ENCODE results near the gene PCDHA8.
"Not testable (repeated sequence)": the region's sequence is repeated elsewhere in the genome, so short reads cannot be mapped to it uniquely, and the experiment has no call there.

The PCDHA8 gene, protein sequence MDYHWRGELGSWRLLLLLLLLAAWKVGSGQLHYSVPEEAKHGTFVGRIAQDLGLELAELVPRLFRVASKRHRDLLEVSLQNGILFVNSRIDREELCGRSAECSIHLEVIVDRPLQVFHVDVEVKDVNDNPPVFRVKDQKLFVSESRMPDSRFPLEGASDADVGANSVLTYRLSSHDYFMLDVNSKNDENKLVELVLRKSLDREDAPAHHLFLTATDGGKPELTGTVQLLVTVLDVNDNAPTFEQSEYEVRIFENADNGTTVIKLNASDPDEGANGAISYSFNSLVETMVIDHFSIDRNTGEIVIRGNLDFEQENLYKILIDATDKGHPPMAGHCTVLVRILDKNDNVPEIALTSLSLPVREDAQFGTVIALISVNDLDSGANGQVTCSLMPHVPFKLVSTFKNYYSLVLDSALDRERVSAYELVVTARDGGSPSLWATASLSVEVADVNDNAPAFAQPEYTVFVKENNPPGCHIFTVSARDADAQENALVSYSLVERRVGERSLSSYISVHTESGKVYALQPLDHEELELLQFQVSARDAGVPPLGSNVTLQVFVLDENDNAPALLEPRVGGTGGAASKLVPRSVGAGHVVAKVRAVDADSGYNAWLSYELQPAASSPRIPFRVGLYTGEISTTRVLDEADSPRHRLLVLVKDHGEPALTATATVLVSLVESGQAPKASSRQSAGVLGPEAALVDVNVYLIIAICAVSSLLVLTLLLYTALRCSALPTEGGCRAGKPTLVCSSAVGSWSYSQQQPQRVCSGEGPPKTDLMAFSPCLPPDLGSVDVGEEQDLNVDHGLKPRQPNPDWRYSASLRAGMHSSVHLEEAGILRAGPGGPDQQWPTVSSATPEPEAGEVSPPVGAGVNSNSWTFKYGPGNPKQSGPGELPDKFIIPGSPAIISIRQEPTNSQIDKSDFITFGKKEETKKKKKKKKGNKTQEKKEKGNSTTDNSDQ

DNA sequence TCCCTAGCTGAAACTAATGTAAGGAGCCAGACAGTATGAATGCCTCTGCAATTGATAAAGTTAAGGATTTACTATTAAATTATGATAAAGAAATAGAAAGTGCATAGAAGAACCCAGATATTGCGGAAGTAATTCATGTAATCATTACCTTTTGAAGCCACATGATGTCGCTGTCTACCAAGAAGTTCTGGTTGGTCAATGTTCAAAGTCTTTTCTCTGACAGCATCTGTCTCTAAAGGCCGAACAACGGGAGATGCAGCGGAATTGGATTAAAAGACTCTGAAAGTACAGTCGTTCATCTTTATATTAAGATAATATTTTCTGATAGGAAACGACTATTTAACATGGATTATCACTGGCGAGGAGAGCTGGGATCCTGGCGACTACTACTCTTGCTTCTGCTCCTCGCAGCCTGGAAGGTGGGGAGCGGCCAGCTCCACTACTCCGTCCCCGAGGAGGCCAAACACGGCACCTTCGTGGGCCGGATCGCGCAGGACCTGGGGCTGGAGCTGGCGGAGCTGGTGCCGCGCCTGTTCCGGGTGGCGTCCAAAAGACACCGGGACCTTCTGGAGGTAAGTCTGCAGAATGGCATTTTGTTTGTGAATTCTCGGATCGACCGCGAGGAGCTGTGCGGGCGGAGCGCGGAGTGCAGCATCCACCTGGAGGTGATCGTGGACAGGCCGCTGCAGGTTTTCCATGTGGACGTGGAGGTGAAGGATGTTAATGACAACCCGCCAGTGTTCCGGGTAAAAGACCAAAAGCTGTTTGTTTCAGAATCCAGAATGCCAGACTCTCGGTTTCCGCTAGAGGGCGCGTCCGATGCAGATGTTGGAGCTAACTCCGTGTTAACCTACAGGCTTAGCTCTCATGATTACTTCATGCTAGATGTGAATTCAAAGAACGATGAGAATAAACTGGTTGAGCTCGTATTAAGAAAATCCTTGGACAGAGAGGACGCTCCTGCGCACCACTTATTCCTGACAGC lies at the start of gene PCDHA8:
Gene PCDHA8 (plus strand): TSS at position 210 of the 985 bp plus-strand sequence. CDS start 135 bp downstream, at position 345.
- H3K36me3 Mint-ChIP-seq, result no peaks in the 10 kb centered on the region
- H3K9me3 Mint-ChIP-seq, result peaks cover 3% of the 10 kb centered on the region
- H3K4me3 Mint-ChIP-seq, result no peak within 1 kb of the TSS
- peaks cover 26% of the 10 kb centered on the region for H3K27me3 Mint-ChIP-seq
- no peak within 1 kb of the TSS for H3K27ac Mint-ChIP-seq
- no peaks in the 10 kb centered on the region for H3K4me1 Mint-ChIP-seq
- no peak for ATAC-seq

DNA sequence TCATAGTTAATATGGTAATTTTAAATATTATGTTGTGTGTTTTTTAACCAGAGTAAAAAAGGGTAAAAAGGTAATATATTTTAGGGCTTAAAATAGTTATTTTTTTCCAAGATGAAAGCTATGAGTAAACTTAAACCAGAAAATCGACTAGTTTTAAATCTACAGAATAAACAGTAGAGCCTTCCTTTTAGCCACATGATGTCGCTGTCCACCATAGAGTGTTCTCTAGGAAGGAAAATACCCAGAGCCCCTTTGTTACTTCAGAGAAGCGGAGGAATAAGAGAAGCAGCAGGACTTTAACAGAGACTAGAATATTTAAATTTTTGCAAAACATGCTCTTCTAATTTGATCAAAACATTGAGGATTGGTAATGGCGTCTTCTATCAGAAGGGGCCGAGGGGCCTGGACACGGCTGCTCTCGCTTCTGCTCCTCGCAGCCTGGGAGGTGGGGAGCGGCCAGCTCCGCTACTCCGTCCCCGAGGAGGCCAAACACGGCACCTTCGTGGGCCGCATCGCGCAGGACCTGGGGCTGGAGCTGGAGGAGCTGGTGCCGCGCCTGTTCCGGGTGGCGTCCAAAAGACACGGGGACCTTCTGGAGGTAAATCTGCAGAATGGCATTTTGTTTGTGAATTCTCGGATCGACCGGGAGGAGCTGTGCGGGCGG lies 46.3 kb upstream of the PCDHA8 start, which contains the start of gene PCDHA2:
Gene PCDHA2 (plus strand): TSS at position 258 of the 664 bp plus-strand sequence.
- no peak within 1 kb of the TSS for H3K4me3 Mint-ChIP-seq
- H3K9me3 Mint-ChIP-seq, result peaks cover 5% of the 10 kb centered on the region
- no peak for ATAC-seq
- no peak within 1 kb of the TSS for H3K27ac Mint-ChIP-seq
- no peaks in the 10 kb centered on the region for H3K4me1 Mint-ChIP-seq
- H3K27me3 Mint-ChIP-seq, result peaks cover 26% of the 10 kb centered on the region
- H3K36me3 Mint-ChIP-seq, result no peaks in the 10 kb centered on the region

DNA sequence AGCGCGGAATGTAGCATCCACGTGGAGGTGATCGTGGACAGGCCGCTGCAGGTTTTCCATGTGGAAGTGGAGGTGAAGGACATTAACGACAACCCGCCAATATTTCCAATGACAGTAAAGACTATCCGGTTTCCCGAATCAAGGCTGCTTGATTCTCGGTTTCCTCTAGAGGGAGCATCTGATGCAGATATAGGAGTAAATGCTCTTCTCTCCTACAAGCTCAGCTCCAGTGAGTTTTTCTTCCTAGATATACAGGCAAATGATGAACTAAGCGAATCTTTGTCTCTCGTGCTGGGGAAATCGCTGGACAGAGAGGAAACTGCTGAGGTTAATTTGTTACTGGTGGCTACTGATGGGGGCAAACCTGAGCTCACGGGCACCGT lies 45.7 kb upstream of the PCDHA8 start:
- H3K4me3 Mint-ChIP-seq, result no peak overlapping the region
- peaks cover 26% of the 10 kb centered on the region for H3K27me3 Mint-ChIP-seq
- ATAC-seq, result no peak
- H3K4me1 Mint-ChIP-seq, result no peaks in the 10 kb centered on the region
- H3K27ac Mint-ChIP-seq, result no peak overlapping the region
- H3K9me3 Mint-ChIP-seq, result peaks cover 5% of the 10 kb centered on the region
- H3K36me3 Mint-ChIP-seq, result no peaks in the 10 kb centered on the region

DNA sequence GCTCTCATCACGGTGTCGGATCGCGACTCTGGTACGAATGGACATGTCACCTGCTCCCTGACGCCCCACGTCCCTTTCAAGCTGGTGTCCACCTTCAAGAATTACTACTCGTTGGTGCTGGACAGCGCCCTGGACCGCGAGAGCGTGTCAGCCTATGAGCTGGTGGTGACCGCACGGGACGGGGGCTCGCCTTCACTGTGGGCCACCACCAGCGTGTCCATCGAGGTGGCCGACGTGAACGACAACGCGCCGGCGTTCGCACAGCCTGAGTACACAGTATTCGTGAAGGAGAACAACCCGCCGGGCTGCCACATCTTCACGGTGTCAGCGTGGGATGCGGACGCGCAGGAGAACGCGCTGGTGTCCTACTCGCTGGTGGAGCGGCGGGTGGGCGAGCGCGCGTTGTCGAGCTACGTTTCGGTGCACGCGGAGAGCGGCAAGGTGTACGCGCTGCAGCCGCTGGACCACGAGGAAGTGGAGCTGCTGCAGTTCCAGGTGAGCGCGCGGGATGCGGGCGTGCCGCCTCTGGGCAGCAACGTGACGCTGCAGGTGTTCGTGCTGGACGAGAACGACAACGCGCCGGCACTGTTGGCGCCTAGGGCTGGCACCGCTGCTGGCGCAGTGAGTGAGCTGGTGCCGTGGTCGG lies 44.8 kb upstream of the PCDHA8 start:
- H3K9me3 Mint-ChIP-seq, ATAC-seq, H3K36me3 Mint-ChIP-seq, H3K27ac Mint-ChIP-seq, H3K4me3 Mint-ChIP-seq, H3K4me1 Mint-ChIP-seq: not testable (repeated sequence)
- H3K27me3 Mint-ChIP-seq, result peaks cover 22% of the 10 kb centered on the region

DNA sequence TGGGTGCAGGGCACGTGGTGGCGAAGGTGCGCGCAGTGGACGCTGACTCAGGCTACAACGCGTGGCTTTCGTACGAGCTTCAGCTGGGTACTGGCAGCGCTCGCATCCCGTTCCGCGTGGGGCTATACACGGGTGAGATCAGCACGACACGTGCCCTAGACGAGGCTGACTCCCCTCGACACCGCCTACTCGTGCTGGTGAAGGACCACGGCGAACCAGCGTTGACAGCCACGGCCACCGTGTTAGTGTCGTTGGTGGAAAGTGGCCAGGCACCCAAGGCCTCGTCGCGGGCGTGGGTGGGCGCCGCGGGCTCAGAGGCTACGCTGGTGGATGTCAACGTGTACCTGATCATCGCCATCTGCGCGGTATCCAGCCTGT lies 44.3 kb upstream of the PCDHA8 start:
- Mint-ChIP-seq H3K27me3 (peaks cover 17% of the 10 kb centered on the region), H3K36me3 (no peaks in the 10 kb centered on the region), H3K4me3 (no peak overlapping the region), H3K9me3 (peaks cover 5% of the 10 kb centered on the region), H3K27ac (no peak overlapping the region), H3K4me1 (no peaks in the 10 kb centered on the region)
- no peak for ATAC-seq

DNA sequence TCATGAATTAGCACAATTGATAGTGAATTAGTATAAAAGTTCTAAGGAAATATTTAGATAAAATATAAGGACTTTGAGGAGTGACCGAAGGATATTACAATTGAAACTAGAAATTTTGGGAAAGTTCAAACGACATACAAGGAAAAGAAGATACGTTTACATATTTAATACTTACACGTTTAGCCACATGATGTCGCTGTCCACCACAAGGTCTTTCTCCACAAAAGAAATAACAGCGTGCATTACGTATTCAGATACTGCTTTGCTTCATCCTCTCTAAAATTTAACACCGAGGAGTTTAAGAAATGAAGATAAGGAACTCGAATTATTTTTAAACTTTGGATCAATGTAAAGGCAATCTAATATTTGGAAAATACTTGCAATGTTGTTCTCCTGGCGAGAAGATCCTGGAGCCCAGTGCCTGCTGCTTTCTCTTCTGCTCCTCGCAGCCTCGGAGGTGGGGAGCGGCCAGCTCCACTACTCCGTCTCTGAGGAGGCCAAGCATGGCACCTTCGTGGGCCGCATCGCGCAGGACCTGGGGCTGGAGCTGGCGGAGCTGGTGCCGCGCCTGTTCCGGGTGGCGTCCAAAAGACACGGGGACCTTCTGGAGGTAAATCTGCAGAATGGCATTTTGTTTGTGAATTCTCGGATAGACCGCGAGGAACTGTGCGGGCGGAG lies 40.0 kb upstream of the PCDHA8 start, which contains the start of gene PCDHA3:
Gene PCDHA3 (plus strand): TSS at position 242 of the 678 bp plus-strand sequence.
- H3K4me1 Mint-ChIP-seq, result no peaks in the 10 kb centered on the region
- peaks cover 9% of the 10 kb centered on the region for H3K27me3 Mint-ChIP-seq
- H3K4me3 Mint-ChIP-seq, result no peak within 1 kb of the TSS
- no peak for ATAC-seq
- peaks cover 7% of the 10 kb centered on the region for H3K9me3 Mint-ChIP-seq
- H3K27ac Mint-ChIP-seq, result no peak within 1 kb of the TSS
- H3K36me3 Mint-ChIP-seq, result no peaks in the 10 kb centered on the region

DNA sequence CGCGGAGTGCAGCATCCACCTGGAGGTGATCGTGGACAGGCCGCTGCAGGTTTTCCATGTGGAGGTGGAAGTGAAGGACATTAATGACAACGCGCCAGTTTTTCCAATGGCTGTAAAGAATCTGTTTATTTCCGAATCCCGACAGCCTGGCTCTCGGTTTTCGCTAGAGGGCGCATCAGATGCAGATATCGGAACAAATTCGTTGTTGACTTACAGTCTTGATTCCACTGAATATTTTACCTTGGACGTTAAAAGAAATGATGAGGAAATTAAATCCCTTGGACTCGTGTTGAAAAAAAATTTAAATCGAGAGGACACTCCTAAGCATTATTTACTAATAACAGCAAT lies 39.5 kb upstream of the PCDHA8 start:
- Mint-ChIP-seq H3K27ac (no peak overlapping the region), H3K9me3 (peaks cover 7% of the 10 kb centered on the region), H3K27me3 (peaks cover 9% of the 10 kb centered on the region), H3K4me1 (no peaks in the 10 kb centered on the region), H3K36me3 (no peaks in the 10 kb centered on the region), H3K4me3 (no peak overlapping the region)
- ATAC-seq, result no peak

DNA sequence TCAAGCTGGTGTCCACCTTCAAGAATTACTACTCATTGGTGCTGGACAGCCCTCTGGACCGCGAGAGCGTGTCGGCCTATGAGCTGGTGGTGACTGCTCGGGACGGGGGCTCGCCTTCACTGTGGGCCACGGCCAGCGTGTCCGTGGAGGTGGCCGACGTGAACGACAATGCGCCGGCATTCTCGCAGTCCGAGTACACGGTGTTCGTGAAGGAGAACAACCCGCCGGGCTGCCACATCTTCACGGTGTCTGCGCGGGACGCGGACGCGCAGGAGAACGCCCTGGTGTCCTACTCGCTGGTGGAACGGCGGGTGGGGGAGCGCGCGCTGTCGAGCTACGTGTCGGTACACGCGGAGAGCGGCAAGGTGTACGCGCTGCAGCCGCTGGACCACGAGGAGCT lies 38.6 kb upstream of the PCDHA8 start:
- not testable (repeated sequence) for H3K4me3 Mint-ChIP-seq, H3K27me3 Mint-ChIP-seq, H3K27ac Mint-ChIP-seq, ATAC-seq, H3K4me1 Mint-ChIP-seq, H3K9me3 Mint-ChIP-seq, H3K36me3 Mint-ChIP-seq

DNA sequence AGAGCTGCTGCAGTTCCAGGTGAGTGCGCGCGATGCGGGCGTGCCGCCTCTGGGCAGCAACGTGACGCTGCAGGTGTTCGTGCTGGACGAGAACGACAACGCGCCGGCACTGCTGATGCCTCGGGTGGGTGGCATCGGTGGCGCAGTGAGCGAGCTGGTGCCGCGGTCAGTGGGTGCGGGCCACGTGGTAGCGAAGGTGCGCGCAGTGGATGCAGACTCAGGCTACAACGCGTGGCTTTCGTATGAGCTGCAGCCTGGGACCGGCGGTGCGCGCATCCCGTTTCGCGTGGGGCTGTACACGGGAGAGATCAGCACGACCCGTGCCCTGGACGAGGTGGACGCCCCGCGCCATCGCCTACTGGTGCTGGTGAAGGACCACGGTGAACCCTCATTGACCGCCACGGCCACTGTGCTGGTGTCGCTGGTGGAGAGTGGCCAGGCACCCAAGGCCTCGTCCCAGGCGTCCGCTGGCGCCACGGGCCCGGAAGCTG lies 38.2 kb upstream of the PCDHA8 start:
- no peaks in the 10 kb centered on the region for H3K4me1 Mint-ChIP-seq
- H3K27me3 Mint-ChIP-seq, result peaks cover 9% of the 10 kb centered on the region
- peaks cover 7% of the 10 kb centered on the region for H3K9me3 Mint-ChIP-seq

DNA sequence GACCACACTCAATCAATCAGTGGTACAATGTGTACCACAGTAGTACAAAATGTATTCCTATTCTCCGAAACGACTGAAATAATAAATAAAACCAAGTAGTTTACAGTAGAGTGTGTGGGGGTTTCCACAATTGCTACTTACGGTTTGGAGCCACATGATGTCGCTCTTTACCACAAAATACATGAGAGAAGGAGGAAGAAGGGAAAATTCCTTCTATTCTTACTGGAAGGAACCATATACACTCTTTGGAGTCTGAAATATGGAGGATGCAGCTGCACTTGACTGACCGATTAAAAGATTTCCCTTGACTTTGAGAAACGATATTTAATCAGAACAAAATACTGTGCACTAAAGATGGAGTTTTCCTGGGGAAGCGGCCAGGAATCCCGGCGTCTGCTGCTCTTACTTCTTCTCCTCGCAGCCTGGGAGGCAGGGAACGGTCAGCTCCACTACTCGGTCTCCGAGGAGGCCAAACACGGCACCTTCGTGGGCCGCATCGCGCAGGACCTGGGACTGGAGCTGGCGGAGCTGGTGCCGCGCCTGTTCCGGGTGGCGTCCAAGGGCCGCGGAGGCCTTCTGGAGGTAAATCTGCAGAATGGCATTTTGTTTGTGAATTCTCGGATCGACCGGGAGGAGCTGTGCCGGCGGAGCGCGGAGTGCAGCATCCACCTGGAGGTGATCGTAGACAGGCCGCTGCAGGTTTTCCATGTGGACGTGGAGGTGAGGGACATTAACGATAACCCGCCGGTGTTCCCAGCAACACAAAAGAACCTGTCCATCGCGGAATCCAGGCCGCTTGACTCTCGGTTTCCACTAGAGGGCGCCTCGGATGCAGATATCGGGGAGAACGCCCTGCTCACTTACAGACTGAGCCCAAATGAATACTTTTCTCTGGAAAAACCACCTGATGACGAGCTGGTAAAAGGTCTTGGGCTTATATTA lies 33.9 kb upstream of the PCDHA8 start, which contains the start of gene PCDHA4:
Gene PCDHA4 (plus strand): TSS at position 235 of the 942 bp plus-strand sequence.
- Mint-ChIP-seq H3K4me1 (no peaks in the 10 kb centered on the region), H3K36me3 (no peaks in the 10 kb centered on the region), H3K9me3 (peaks cover 7% of the 10 kb centered on the region), H3K4me3 (no peak within 1 kb of the TSS), H3K27ac (no peak within 1 kb of the TSS), H3K27me3 (peaks cover 9% of the 10 kb centered on the region)
- no peak for ATAC-seq

More for the DNA sequence above, 38.2 kb upstream of the PCDHA8 start:
- Mint-ChIP-seq H3K27ac (no peak overlapping the region), H3K4me3 (no peak overlapping the region), H3K36me3 (no peaks in the 10 kb centered on the region)
- no peak for ATAC-seq

DNA sequence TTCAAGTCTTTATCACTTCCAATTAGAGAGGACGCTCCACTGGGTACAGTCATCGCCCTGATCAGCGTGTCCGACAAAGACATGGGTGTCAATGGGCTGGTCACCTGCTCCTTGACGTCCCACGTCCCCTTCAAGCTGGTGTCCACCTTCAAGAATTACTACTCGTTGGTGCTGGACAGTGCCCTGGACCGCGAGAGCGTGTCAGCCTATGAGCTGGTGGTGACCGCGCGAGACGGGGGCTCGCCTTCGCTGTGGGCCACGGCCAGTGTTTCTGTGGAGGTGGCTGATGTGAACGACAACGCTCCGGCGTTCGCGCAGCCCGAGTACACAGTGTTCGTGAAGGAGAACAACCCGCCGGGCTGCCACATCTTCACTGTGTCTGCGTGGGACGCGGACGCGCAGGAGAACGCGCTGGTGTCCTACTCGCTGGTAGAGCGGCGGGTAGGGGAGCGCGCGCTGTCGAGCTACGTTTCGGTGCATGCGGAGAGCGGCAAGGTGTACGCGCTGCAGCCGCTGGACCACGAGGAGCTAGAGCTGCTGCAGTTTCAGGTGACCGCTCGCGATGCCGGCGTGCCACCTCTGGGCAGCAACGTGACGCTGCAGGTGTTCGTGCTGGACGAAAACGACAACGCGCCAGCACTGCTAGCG lies 32.6 kb upstream of the PCDHA8 start:
- H3K27ac Mint-ChIP-seq, H3K27me3 Mint-ChIP-seq, H3K4me3 Mint-ChIP-seq, ATAC-seq, H3K36me3 Mint-ChIP-seq, H3K4me1 Mint-ChIP-seq: not testable (repeated sequence)
- H3K9me3 Mint-ChIP-seq, result peaks cover 11% of the 10 kb centered on the region

DNA sequence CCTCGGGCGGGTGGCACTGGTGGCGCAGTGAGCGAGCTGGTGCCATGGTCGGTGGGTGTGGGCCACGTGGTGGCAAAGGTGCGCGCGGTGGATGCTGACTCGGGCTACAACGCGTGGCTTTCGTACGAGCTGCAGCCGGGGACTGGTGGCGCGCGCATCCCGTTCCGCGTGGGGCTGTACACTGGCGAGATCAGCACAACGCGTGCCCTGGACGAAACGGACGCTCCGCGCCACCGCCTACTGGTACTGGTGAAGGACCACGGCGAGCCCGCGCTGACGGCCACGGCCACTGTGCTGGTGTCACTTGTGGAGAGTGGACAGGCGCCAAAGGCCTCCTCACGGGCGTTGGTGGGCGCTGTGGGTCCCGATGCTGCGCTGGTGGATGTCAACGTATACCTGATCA lies 32.1 kb upstream of the PCDHA8 start:
- Mint-ChIP-seq H3K36me3 (no peaks in the 10 kb centered on the region), H3K27ac (no peak overlapping the region), H3K4me3 (no peak overlapping the region), H3K27me3 (peaks cover 9% of the 10 kb centered on the region), H3K4me1 (no peaks in the 10 kb centered on the region), H3K9me3 (peaks cover 9% of the 10 kb centered on the region)
- no peak for ATAC-seq

Measured in stimulated activated memory B cell treated with anti-CD40 and anti-IgM and Interleukin-4, amounts not matched to agents 10 μg/mL and 1 μg/mL and 100 μg/mL, for 72 hours (primary cell).